ENCODE measurements around the gene AGT.
"Not testable (repeated sequence)": the region's sequence is repeated elsewhere in the genome, so short reads cannot be mapped to it uniquely, and the experiment has no call there.

Gene AGT

GRCh38 chr1:230737622-230738262 is 23.8 kb upstream of the AGT start:
- Histone ChIP-seq H3K27me3 (ENCODE audit: low read depth, low read length) (no peaks in the 10 kb centered on the region), H3K9me3 (ENCODE audit: control insufficient read depth in 1 of 2, low read length in 2 of 2) (no peaks in the 10 kb centered on the region), H3K4me3 (ENCODE audit: low read depth in 1 of 2, low read length in 2 of 2) (no peak overlapping the region), H3K4me1 (ENCODE audit: control insufficient read depth in 1 of 2, insufficient read depth in 2 of 2, low read length in 2 of 2) (no peaks in the 10 kb centered on the region), H3K27ac (ENCODE audit: low read length) (no peak overlapping the region), H3K36me3 (ENCODE audit: control insufficient read depth in 1 of 2, insufficient read depth in 2 of 2, low read length in 2 of 2) (no peaks in the 10 kb centered on the region)

DNA sequence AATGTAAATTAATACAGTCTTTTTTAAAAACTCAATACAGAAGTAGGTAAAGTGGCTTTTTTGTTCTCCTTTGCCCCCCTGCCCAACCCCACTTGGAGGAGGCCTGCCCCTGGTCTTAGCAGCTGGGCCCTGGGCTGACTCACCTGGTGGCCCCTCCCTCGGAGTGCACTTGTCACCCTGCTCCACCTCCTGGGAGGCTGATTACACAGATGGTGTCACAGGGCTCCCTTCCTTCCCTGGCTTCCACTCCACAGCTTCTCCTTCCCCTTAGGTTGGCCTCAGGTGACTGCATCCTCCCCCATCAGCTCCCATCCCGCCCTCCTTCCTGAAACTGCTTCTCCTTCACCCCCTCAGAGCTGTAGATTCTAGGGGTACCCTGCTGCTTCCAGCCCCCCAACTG is 21.5 kb upstream of the AGT start:
- Histone ChIP-seq H3K9me3 (ENCODE audit: control insufficient read depth in 1 of 2, low read length in 2 of 2) (no peaks in the 10 kb centered on the region), H3K27me3 (ENCODE audit: low read depth, low read length) (no peaks in the 10 kb centered on the region), H3K4me3 (ENCODE audit: low read depth in 1 of 2, low read length in 2 of 2) (no peak overlapping the region), H3K36me3 (ENCODE audit: control insufficient read depth in 1 of 2, insufficient read depth in 2 of 2, low read length in 2 of 2) (no peaks in the 10 kb centered on the region), H3K4me1 (ENCODE audit: control insufficient read depth in 1 of 2, insufficient read depth in 2 of 2, low read length in 2 of 2) (peaks cover 0 to 3% of the 10 kb centered on the region in 2 donors), H3K27ac (ENCODE audit: low read length) (no peak overlapping the region)

DNA sequence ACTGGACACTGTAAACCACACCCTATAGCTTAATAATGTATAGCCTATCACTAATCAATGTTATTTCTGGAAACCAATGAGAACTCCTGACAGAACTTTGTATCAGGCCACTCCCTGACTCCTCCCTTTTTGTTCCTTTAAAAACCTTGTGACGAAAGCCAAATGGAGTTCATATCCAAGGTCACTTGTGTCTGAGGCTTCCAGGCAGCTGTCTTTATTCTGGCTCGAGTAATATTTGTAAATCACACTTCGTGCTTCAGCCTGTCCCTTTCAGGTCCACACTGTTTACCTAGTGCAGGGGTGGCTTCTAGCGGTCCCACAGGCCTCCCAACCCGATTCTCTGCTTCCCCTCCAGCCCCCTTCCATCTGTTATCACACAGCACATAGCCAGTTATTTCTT is 17.1 kb upstream of the AGT start:
- no peaks in the 10 kb centered on the region for H3K27me3 ChIP-seq (ENCODE audit: low read depth, low read length)
- H3K36me3 ChIP-seq (ENCODE audit: control insufficient read depth in 1 of 2, insufficient read depth in 2 of 2, low read length in 2 of 2), result no peaks in the 10 kb centered on the region
- no peak overlapping the region for H3K4me3 ChIP-seq (ENCODE audit: low read depth in 1 of 2, low read length in 2 of 2)
- H3K9me3 ChIP-seq (ENCODE audit: control insufficient read depth in 1 of 2, low read length in 2 of 2), result no peaks in the 10 kb centered on the region
- H3K4me1 ChIP-seq (ENCODE audit: control insufficient read depth in 1 of 2, insufficient read depth in 2 of 2, low read length in 2 of 2), result peaks cover 0 to 3% of the 10 kb centered on the region in 2 donors
- no peak overlapping the region for H3K27ac ChIP-seq (ENCODE audit: low read length)

GRCh38 chr1:230728710-230729392 is 14.9 kb upstream of the AGT start:
- H3K9me3 ChIP-seq (ENCODE audit: control insufficient read depth in 1 of 2, low read length in 2 of 2), result no peaks in the 10 kb centered on the region
- no peaks in the 10 kb centered on the region for H3K27me3 ChIP-seq (ENCODE audit: low read depth, low read length)
- peak overlapping the region; percentile 26 for H3K27ac ChIP-seq (ENCODE audit: low read length)
- no peak overlapping the region for H3K4me3 ChIP-seq (ENCODE audit: low read depth in 1 of 2, low read length in 2 of 2)
- H3K4me1 ChIP-seq (ENCODE audit: control insufficient read depth in 1 of 2, insufficient read depth in 2 of 2, low read length in 2 of 2), result peaks cover 0 to 3% of the 10 kb centered on the region in 2 donors
- H3K36me3 ChIP-seq (ENCODE audit: control insufficient read depth in 1 of 2, insufficient read depth in 2 of 2, low read length in 2 of 2), result no peaks in the 10 kb centered on the region

DNA sequence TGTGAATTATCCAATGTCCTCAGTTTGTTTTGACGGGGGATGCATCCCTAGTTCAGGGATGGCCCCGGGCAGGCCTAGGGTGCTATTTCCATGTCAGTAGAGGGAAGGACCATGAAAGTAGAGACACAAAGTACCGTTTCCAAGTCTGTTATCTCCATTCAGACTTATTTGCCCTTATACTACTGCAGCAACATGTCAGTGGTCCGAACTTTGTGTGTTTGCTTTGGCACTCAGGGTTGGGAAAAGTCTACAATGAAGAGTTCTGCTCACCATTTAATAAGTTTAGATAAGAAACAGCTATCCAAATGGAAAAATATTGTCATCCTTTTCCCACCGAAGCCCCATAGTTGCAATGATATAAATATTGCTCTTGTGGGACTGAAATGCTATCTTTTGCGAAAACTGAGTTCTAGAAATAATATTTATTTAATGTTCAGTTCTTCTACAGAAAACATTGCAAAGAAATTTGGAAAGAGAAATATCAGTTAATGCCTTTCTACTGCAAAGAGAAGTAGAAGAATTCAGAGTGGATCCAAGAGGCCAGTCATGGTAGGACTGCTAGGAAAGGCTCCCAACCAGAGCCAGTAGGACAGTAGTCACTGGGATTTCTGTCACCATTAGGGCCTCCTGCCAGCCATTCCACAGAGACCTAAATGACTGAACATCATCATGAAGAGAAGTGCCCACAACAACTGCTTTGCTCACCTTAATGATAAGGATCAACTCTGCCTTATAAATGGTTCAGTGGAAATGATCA is 11.5 kb upstream of the AGT start:
- no peak overlapping the region for H3K4me3 ChIP-seq (ENCODE audit: low read depth in 1 of 2, low read length in 2 of 2)
- H3K27me3 ChIP-seq (ENCODE audit: low read depth, low read length), result no peaks in the 10 kb centered on the region
- H3K9me3 ChIP-seq (ENCODE audit: control insufficient read depth in 1 of 2, low read length in 2 of 2), result no peaks in the 10 kb centered on the region
- H3K27ac ChIP-seq (ENCODE audit: low read length), result no peak overlapping the region
- H3K4me1 ChIP-seq (ENCODE audit: control insufficient read depth in 1 of 2, insufficient read depth in 2 of 2, low read length in 2 of 2), result no peaks in the 10 kb centered on the region
- no peaks in the 10 kb centered on the region for H3K36me3 ChIP-seq (ENCODE audit: control insufficient read depth in 1 of 2, insufficient read depth in 2 of 2, low read length in 2 of 2)

GRCh38 chr1:230721849-230722522 is 8.1 kb upstream of the AGT start:
- not testable (repeated sequence) for H3K36me3 ChIP-seq (ENCODE audit: control insufficient read depth in 1 of 2, insufficient read depth in 2 of 2, low read length in 2 of 2); H3K27ac ChIP-seq (ENCODE audit: low read length); H3K27me3 ChIP-seq (ENCODE audit: low read depth, low read length); H3K9me3 ChIP-seq (ENCODE audit: control insufficient read depth in 1 of 2, low read length in 2 of 2); H3K4me1 ChIP-seq (ENCODE audit: control insufficient read depth in 1 of 2, insufficient read depth in 2 of 2, low read length in 2 of 2); H3K4me3 ChIP-seq (ENCODE audit: low read depth in 1 of 2, low read length in 2 of 2)

GRCh38 chr1:230717251-230717650 is 3.3 kb upstream of the AGT start:
- no peaks in the 10 kb centered on the region for H3K9me3 ChIP-seq (ENCODE audit: control insufficient read depth in 1 of 2, low read length in 2 of 2)
- peaks cover 0 to 16% of the 10 kb centered on the region in 2 donors for H3K4me1 ChIP-seq (ENCODE audit: control insufficient read depth in 1 of 2, insufficient read depth in 2 of 2, low read length in 2 of 2)
- no peak overlapping the region for H3K27ac ChIP-seq (ENCODE audit: low read length)
- H3K4me3 ChIP-seq (ENCODE audit: low read depth in 1 of 2, low read length in 2 of 2), result no peak overlapping the region
- no peaks in the 10 kb centered on the region for H3K27me3 ChIP-seq (ENCODE audit: low read depth, low read length)
- H3K36me3 ChIP-seq (ENCODE audit: control insufficient read depth in 1 of 2, insufficient read depth in 2 of 2, low read length in 2 of 2), result no peaks in the 10 kb centered on the region

GRCh38 chr1:230716453-230716852 is 2.5 kb upstream of the AGT start:
- not testable (repeated sequence) for H3K27ac ChIP-seq (ENCODE audit: low read length); H3K4me3 ChIP-seq (ENCODE audit: low read depth in 1 of 2, low read length in 2 of 2); H3K9me3 ChIP-seq (ENCODE audit: control insufficient read depth in 1 of 2, low read length in 2 of 2); H3K27me3 ChIP-seq (ENCODE audit: low read depth, low read length); H3K36me3 ChIP-seq (ENCODE audit: control insufficient read depth in 1 of 2, insufficient read depth in 2 of 2, low read length in 2 of 2)
- H3K4me1 ChIP-seq (ENCODE audit: control insufficient read depth in 1 of 2, insufficient read depth in 2 of 2, low read length in 2 of 2), result peaks cover 0 to 16% of the 10 kb centered on the region in 2 donors

- Histone ChIP-seq H3K27me3 (ENCODE audit: low read depth, low read length) (no peaks in the 10 kb centered on the region), H3K4me3 (ENCODE audit: low read depth in 1 of 2, low read length in 2 of 2) (no peak overlapping the region), H3K9me3 (ENCODE audit: control insufficient read depth in 1 of 2, low read length in 2 of 2) (no peaks in the 10 kb centered on the region), H3K27ac (ENCODE audit: low read length) (no peak overlapping the region), H3K36me3 (ENCODE audit: control insufficient read depth in 1 of 2, insufficient read depth in 2 of 2, low read length in 2 of 2) (no peaks in the 10 kb centered on the region), H3K4me1 (ENCODE audit: control insufficient read depth in 1 of 2, insufficient read depth in 2 of 2, low read length in 2 of 2) (peaks cover 0 to 16% of the 10 kb centered on the region in 2 donors)
These were observed 1.6 kb upstream of the AGT start for GRCh38 chr1:230715510-230715909.

GRCh38 chr1:230713547-230713914 is 391 bp downstream of the AGT start:
- Histone ChIP-seq H3K4me3 (ENCODE audit: low read depth in 1 of 2, low read length in 2 of 2) (peak overlapping the region in 1 of 2 donors; percentile 48), H3K27me3 (ENCODE audit: low read depth, low read length) (no peaks in the 10 kb centered on the region), H3K4me1 (ENCODE audit: control insufficient read depth in 1 of 2, insufficient read depth in 2 of 2, low read length in 2 of 2) (peaks cover 0 to 16% of the 10 kb centered on the region in 2 donors), H3K36me3 (ENCODE audit: control insufficient read depth in 1 of 2, insufficient read depth in 2 of 2, low read length in 2 of 2) (no peaks in the 10 kb centered on the region), H3K9me3 (ENCODE audit: control insufficient read depth in 1 of 2, low read length in 2 of 2) (no peaks in the 10 kb centered on the region), H3K27ac (ENCODE audit: low read length) (no peak overlapping the region)

DNA sequence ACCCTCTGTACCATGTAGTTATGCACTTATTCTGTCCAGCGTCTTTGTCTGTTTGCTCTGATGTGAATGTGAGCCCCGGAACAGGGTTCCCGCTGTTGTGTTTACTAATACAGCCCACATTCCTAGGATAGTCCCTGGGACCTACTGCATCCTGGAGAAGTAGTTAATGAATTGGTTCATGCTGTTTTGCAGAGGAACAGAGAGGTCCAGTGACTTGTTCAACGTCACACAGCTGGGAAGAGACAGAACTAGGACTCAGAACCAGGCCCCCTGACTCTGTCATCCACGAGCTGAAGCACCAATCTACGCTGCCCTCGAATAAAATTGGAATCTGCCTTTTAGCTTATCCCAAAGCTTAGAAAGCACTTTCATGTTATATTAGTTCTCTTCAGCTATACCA is 784 bp downstream of the AGT start:
- H3K27ac ChIP-seq (ENCODE audit: low read length), result no peak overlapping the region

More for the DNA sequence above, 784 bp downstream of the AGT start:
- no peaks in the 10 kb centered on the region for H3K27me3 ChIP-seq (ENCODE audit: low read depth, low read length)
- no peaks in the 10 kb centered on the region for H3K36me3 ChIP-seq (ENCODE audit: control insufficient read depth in 1 of 2, insufficient read depth in 2 of 2, low read length in 2 of 2)
- no peak overlapping the region for H3K4me3 ChIP-seq (ENCODE audit: low read depth in 1 of 2, low read length in 2 of 2)
- H3K4me1 ChIP-seq (ENCODE audit: control insufficient read depth in 1 of 2, insufficient read depth in 2 of 2, low read length in 2 of 2), result peaks cover 0 to 16% of the 10 kb centered on the region in 2 donors
- H3K9me3 ChIP-seq (ENCODE audit: control insufficient read depth in 1 of 2, low read length in 2 of 2), result no peaks in the 10 kb centered on the region

All from muscle layer of duodenum (tissue), 2 donors.